Activated naive CD4-positive, alpha-beta T cell (primary cell): ENCODE results near the gene KDM1B.
"Not testable (repeated sequence)": the region's sequence is repeated elsewhere in the genome, so short reads cannot be mapped to it uniquely, and the experiment has no call there.

Source experiments
- DNase-seq, 4 experiments: peaks; one replicate each; lab custom pipeline; 2025; lab: John Stamatoyannopoulos, UW

The KDM1B gene

DNA sequence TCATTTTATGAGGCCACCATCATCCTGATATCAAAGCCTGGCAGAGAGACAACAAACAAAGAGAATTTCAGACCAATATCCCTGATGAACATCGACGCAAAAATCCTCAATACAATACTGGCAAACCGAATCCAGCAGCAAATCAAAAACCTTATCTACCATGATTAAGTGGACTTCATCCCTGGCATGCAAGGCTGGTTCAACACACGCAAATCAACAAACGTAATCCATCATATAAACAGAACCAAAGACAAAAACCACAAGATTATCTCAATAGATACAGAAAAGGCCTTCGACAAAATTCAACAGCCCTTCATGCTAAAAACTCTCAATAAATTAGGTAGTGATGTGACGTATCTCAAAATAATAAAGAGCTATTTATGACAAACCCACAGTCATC, 76.6 kb downstream of the KDM1B start:
- DNase-seq: not testable (repeated sequence)

DNA sequence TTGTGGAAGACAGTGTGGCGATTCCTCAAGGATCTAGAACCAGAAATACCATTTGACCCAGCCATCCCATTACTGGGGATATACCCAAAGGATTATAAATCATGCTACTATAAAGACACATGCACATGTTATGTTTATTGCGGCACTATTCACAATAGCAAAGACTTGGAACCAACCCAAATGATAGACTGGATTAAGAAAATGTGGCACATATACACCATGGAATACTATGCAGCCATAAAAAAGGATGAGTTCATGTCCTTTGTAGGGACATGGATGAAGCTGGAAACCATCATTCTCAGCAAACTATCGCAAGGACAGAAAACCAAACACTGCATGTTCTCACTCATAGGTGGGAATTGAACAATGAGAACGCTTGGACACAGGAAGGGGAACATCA, 78.5 kb downstream of the KDM1B start:
- DNase-seq: not testable (repeated sequence)

DNA sequence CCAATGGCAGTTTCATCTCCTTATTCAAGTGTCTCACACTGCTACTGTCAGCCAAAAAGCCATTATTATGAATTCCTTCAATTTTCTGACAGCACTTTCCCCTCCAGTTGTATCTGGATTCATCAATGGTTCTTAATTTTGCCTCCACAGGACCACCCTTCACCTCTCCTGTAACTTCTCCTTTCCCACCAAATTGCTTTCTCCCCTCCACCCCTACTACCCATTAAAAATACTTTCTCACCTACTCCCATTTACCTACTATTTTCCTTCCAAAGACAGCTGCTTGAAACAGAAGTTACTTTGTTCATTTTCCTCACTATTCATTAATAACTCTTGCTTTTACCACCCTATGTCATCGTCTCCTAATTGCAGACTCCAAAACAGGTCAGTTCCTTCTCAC, 79.3 kb downstream of the KDM1B start:
- DNase-seq: no peak

DNA sequence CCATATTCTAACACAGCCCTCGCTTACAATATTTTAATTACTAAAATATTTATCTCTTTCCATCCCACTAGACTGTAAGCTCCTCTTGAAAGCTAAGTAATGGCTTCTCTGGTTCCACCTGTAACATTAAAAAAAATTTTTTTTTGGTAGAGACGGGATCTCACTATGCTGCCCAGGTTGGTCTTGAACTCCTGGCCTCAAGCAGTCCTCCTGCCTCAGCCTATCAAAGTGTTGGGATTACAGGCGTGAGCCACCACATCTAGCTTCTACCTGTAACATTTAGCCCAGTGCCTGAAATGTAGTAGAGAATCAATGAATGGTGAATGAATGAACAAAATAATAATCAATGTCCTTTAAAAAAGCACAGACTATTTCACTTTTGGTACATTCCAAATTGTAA, 80.3 kb downstream of the KDM1B start:
- no peak for DNase-seq

DNA sequence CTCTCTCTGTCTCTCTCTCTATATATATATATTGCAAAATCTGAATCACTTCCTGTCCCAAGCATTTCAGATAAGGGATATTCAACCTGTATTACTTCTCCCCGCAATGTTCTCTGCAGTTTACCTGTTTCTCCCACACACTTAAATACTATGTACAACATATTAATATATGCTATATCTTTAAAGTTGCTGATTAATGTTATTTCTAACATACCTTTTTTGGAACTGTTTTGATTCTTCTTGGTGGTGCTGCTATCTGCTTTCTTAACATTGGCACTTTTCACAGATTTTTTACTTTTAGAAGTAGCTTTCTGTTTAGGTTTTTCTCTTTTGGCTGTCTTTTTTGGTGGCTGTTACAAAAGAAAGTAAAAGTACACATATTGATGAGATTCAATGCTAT, 81.9 kb downstream of the KDM1B start:
- no peak for DNase-seq

DNA sequence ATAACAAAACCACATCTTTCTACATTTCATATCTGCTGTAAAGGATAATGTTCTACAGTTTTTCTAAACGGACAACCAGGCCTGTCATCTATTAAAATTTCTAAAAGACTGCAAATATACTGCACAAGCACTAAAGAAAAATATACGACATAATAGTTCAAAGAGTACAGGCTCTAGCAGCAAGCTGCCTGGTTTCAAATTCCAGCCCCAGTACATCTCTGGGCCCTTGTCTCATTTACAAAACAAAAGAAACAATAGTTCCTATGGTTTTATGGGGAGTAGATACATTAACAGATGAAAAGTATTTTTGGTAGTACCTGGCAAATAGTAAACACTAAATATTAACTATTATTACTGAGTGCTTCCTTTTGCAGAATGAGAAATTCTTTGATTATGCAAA, 85.0 kb downstream of the KDM1B start:
- DNase-seq: no peak

DNA sequence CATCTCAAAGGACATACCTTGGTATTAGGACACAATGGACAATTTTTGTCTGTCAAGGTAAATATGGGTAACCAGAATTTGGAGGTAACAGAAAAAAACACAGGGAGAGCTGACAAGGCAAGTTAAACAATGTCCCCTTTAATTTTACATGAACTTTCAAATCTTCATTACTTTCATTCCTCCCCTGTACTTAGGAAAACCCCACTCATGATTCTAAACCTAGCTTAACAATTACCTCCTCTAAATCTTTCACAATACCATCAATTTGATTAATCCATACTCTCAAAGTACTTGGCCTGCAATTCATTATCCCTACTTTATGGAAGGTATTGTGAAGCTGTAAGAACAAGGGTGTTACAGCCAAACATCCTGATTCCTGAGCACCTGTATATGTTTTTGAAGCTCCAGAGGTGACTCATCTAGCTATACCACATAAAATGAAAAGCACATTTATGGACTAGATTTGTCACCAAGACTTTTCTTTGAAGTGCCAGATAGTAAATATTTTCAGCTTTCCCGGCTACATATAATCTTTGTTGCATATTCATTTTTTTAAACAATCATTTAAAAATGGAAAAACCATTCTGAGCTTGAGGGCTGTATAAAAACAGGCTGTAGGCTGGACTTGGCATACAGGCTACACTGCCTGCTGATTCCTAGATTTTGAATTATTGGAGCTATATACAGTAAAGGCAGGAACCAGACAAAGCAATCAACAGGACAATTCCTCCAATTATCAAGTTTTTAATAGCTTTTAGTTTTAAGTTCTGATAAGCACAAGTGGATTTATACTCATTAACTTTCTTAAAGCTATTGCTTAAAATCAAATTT, 86.2 kb downstream of the KDM1B start:
- DNase-seq: no peak

DNA sequence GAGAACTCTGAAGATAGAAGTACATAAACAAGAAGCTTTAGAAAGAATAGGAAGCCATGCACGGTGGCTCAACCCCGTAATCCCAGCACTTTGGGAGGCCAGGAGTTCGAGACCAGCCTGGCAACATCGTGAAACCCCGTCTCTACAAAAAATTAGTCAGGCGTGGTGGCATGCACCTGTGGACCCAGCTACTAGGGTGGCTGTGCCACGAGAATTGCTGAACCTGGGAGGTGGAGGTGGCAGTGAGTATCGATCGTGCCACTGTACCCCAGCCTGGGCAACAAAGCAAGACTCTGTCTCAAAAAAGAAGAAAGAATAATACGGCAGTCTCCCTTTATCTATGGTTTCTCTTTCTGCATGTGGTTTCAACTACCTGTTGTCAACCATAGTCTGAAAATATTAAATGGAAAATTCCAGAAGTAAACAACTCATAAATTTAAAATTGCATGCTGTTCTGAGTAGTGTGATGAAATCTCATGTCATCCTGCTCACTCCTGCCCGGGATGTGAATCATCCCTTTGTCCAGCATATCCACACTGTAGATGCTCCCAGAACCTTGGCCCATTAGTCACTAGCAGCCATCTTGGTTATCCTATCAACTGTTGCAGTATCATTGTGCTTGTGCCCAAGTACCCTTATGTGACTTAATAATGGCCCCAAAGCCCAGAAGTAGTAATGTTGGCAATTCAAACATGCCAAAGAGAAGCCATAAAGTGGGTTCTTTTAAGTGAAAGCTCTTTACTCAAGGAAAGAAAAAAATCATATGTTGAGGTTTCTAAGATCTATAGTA, 87.0 kb downstream of the KDM1B start:
- no peak for DNase-seq

DNA sequence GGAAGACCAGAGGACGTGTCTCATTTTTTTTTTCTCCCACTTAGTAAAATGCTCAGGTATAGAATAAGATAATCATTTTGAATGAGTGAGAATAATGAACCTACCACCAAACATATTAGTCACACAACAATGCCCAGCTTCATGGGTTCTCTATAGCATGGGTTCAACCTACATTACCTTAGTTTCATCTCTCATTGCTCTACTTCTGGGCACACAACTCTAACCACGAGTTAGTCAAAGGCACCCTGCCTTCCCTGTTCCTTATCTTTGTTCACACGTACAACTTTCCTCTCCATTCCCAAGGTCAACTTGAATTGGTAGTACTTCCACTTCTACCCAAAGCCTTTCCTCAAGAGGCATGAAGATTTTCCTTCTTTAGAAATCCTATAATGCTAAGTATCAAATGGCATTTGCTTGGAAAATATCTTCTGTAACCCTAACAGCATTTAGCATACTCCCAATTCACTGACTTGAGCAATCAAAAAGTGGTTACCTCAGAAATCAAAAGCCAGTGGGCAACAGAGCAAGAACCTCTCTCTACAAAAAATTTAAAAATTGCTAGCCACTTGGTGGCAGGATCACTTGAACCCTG, 88.2 kb downstream of the KDM1B start:
- no peak for DNase-seq

DNA sequence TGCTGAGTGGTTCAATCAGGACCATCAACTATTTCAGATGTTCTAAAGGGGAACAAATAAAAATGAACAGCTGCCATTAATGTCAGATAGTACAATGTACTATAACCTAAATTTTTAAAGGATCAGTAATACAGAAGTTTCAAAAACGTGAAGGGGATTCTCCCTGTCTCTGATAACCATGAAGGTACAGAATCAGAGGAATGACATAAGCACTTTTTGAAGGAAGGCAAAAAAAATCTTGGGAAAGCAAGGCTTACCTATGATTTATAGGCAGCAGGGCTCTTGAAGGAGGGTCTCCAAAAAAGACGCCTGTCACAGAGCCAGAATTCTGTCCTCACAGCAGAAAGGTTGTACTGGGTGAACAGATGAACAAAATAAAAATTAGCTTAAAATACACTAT, 89.0 kb downstream of the KDM1B start:
- no peak for DNase-seq

DNA sequence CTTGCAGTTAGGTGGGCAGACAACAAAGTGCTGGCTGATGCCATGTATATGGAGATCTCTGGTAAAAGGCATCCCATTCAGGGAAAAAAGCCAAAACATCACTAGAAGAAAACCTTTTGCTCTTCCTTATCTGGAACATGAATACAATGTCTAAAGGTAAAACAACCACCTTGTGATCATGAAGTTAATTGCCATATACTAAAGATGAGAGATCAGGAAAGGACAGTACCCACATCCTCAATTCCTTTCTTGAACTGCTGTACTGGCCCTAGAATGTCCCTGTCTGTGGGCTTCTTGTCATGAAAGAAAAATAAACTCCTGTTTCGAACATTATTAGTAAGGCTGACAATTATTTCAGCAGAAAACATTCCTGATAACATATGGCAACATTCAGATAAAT, 89.9 kb downstream of the KDM1B start:
- DNase-seq: no peak

DNA sequence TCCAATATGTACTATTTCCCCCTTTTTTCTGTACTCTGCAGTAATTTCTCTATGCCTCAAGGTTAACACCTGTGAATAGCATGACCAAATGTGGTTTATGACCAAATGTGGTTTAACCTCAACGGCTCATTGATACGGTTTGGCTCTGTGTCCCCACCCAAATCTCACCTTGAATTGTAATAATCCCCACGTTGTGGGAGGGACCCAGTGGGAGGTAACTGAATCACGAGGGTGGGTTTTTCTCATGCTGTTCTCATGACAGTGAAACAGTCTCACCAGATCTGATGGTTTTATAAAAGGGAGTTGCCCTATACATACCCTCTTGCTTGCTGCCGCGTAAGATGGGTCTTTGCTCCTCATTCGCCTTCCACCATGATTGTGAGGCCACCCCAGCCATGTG, 90.4 kb downstream of the KDM1B start:
- no peak for DNase-seq

DNA sequence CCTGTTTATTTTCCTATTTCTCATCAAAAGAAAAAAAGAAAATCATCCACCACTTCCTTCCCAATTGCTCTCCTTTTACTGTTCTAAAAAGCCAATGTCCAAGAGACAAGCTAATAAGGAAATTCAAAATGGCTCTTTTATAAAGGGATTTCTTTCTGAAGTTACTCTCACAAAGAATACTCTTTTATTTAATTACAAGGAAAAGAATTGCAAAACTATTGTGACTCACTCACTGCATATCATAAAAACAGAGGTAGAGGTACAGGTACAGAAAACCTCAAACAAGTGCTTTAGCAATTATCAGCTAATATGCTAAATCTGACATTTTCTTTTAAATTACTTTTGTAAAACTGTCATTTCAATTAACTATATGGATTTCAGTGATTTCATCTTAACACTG, 91.0 kb downstream of the KDM1B start:
- DNase-seq: no peak

DNA sequence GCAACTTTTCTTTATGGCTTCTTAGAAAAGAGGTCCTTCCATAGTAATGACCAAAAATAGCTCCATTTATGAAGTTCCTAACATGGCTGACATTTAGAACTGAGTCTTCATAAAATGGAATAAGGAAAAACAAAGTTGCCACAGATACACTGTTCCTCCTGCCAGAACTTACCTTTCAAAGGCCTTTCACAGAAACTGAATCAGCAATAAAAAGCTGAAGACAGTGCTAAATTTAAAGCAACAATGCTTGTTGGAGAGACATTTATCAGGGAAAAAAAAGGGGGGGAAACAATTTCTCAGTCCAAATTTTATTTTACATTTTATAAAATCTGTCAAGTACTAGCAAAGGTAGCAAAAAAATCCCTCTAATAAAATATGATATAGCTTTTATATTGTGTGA, 91.8 kb downstream of the KDM1B start:
- DNase-seq: no peak

DNA sequence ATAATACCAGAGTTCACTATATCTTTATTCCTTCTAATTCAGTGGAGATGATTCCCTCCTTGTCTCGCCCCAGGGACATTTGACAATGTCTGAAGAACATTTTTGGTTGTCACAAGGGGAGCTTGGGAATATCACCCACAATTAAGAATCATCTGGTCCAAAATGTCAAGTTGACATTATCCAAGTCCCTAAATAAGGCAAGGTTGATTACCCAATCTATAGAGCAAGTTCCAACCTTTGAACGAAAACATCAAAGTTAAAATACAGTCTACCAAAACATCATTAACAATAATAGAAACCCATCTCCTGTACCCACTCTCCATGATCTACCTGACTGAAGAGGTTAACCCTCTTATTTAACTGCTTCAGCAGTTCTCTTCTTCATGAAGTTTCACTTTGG, 93.5 kb downstream of the KDM1B start:
- no peak for DNase-seq

DNA sequence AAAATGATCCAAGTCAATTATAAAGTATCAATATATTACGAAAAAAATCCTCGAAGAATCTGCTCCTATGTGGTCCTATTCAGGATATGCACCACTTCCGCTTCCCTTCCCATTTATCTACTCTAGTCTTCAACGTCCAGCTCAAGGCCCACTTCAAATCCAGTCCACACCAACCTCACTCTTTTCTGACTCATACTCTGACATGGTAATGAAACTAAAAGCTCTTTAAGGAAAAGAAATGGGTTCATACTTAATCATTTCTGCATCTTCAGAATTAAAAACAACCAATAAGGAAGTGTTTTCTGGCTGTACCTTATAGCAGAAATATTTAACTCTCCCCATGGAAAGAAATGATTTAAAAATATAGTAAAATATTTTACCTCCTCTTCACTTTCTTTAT, 94.0 kb downstream of the KDM1B start:
- no peak for DNase-seq

DNA sequence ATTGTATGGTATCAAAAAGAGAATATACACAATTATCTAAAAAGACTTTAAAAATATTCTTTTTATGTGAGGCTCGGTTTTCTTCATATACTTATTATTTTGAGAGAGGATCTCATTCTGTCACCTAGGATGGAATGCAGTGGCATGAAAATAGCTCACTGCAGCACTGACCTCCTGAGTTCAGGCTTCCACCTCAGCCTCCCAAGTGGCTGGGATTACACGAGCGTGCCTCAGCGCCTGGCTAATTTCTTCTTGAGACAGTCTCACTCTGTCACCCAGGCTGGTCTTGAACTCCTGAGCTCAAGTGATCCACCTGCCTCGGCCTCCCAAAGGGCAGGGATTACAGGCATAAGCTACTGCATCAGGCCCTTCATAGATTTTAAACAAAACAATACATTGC, 98.4 kb downstream of the KDM1B start:
- DNase-seq: no peak

DNA sequence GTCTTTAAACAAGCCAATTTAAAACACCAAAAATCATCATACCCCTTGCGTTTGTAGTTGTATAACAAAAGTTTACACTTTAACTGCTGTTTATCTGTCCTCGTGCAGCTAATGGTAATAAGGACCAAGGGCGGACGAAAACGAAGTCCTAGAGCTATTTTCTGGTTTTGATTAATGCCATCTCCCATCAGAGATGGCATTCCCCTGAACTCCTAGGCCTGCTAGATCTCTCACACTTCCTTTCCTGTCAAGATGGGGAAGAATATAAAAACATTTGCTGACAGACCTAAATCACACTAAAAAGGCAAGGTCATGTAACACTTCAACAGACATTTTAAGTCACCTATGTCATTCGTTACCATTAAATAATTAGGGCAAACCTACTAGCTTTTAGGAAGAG, 99.6 kb downstream of the KDM1B start:
- DNase-seq: no peak

DNA sequence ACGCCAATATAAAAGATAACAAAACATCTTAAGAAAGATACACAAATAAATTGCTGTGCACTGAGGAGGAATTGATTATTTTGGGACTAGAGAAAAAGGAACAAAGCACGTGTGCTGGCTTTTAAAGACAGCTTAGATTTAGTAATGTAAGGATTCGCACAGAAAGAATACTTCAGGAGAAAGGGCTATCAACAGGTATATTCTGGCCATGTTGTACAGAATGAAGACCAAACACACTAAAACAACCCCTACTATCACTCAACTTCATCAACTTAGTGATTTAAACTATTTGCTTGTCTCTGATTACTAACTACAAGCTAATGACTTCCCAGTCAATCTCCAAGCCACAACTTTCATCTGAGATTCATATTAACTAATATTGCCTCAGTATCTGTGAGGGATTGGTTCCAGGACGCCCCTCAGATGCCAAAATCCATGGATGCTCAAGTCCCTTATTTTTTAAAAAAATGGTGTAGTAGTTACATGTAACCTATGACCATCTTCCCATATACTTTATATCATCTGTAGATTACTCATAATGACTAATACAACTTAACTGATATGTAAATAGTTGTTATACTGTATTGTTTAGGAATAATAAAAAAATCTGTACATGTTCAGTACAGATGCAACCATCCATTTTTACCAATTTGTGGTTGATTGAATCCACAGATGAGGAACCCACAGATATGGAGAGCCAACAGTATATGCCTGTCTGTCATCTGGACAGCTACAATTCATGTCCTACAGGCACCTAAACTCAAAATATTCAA, 104.6 kb downstream of the KDM1B start:
- no peak for DNase-seq

DNA sequence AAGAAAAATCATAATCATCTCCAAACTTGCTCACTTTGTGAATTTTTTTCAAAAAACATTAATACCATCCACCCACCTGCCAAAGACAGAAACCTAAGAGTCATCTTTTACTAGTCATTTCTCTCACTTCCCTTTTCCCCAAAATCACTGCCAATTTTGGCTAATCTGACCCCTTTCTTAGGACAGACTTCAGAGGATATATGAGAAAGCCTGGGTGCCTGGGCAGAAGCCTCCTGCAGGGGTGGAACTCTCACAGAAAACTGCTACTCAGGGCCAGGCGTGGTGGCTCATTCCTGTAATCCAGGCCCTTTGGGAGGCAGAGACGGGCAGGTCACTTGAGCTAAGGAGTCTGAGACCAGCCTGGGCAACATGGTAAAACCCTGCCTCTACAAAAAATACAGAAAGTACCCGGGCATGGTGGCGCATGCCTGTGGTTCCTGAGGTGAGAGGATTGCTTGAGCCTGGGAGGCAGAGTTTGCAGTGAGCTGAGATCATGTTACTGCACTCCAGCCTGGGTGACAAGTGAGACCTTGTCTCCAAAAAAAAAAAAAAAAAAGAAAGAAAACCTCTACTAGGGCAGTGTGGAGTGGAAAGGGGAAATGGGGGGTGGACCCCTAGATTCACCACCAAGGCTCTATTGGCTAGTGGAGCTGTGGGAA, 105.4 kb downstream of the KDM1B start:
- DNase-seq: no peak

DNA sequence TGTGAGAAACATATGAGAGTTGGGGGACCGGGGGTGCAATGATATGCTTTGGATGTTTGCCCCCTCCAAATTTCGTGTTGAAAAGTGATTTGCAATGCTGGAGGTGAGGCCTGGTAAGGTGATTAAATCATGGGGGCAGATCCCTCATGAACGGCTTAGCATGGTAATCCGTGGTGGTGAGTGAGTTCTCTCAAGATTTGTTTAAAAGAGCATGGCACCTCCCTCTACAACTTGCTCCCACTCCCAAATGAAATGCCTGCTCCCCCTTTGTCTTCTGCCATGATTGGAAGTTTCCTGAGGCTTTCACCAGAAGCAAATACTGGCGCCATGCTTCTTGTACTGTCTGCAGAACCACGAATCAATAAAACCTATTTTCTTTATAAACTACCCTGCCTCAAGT, 106.7 kb downstream of the KDM1B start:
- DNase-seq: no peak
